Omental fat pad (tissue), 4 donors: Measurements from ENCODE around the gene ATP6V0E2. TPM values are rescaled to one million over a fixed set of nuclear protein-coding genes. Genes with fewer than 3 reads are reported as not detected.

Experiments
- ATAC-seq: fragments of 150-250 bp; one replicate; pipeline ENCODE4 v1.9.1; 2016; ENCODE audit warnings: mild to moderate bottlenecking, moderate library complexity; ENCODE audit not compliant: low FRiP score
- DNase-seq: peaks from one replicate; pipeline ENCODE4 v3.0.0-alpha.2; 2019; ENCODE audit warnings: low spot score
- total RNA-seq, 4 donors: library from RNA; depleted of rRNA; stranded (reverse); fragments of >200 nt; gene quantifications; one replicate each; pipeline ENCODE4 v1.1.0, GENCODE V29; 2016
- TF ChIP-seq, protein P1 (sequence below), 3 donors: fragments of 450-650 bp; IDR thresholded peaks; one replicate each; pipeline ENCODE4 v1.5.1; 2016 to 2017; ENCODE audit warnings: antibody characterized with exemption in 3 of 3, mild to moderate bottlenecking in 3 of 3, moderate library complexity in 2 of 3

ATP6V0E2 gene
- total RNA-seq, 4 donors from 2014 or later: 7.1 to 21.2 (median 11.1) TPM

- DNase-seq (no peak), ATAC-seq (no peak)
- TF ChIP-seq, protein P1, sequence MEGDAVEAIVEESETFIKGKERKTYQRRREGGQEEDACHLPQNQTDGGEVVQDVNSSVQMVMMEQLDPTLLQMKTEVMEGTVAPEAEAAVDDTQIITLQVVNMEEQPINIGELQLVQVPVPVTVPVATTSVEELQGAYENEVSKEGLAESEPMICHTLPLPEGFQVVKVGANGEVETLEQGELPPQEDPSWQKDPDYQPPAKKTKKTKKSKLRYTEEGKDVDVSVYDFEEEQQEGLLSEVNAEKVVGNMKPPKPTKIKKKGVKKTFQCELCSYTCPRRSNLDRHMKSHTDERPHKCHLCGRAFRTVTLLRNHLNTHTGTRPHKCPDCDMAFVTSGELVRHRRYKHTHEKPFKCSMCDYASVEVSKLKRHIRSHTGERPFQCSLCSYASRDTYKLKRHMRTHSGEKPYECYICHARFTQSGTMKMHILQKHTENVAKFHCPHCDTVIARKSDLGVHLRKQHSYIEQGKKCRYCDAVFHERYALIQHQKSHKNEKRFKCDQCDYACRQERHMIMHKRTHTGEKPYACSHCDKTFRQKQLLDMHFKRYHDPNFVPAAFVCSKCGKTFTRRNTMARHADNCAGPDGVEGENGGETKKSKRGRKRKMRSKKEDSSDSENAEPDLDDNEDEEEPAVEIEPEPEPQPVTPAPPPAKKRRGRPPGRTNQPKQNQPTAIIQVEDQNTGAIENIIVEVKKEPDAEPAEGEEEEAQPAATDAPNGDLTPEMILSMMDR (IDR thresholded peaks at IDR 0.05): no peak
Observed at GRCh38 chr7:149833495-149834130, 40.2 kb upstream of the ATP6V0E2 start.

DNA sequence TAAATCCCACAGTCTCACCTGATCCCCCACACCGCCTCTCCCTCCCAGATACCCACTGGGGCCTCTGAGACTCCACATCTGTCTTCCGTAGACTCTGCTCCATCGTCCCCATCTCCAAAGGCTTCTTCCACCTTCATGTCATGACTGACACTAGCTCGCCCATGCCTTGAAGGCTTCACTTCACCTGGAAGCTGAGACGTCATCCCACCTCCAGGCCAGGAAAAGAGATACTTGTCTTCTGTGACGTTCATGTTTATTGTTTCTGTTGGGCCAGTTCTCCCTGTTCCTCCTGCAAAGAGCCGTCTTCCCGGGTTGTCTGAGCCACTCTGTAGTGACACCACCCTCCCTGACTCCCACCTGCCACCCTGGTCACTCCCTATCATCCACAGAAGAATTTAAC is 39.2 kb upstream of the ATP6V0E2 start:
- TF ChIP-seq, protein P1 (IDR thresholded peaks at IDR 0.05): no peak
- ATAC-seq (no peak), DNase-seq (no peak)

DNA sequence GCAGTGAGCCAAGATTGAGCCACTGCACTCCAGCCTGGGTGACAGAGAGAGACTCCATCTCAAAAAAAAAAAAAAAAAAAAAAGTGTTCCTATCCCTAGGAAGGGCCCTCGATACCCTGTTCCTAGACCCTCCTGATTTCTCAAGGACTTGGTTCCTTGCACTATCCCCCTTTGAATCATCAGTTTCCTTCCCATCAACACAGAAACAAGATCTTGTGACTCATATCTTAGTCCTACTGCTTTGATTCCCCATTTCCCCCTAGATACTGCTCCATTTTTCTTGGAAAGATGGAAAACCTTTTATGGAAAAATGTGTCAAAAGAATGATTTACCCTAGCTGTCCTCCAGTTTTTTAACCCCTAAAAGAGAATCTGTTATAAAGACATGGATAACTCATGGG is 37.3 kb upstream of the ATP6V0E2 start:
- ATAC-seq (no peak), DNase-seq (no peak)
- TF ChIP-seq, protein P1 (IDR thresholded peaks at IDR 0.05): no peak

- TF ChIP-seq, protein P1 (IDR thresholded peaks at IDR 0.05): no peak
- ATAC-seq: no peak
- DNase-seq: no peak
Observed at GRCh38 chr7:149837564-149838223, 36.1 kb upstream of the ATP6V0E2 start.

DNA sequence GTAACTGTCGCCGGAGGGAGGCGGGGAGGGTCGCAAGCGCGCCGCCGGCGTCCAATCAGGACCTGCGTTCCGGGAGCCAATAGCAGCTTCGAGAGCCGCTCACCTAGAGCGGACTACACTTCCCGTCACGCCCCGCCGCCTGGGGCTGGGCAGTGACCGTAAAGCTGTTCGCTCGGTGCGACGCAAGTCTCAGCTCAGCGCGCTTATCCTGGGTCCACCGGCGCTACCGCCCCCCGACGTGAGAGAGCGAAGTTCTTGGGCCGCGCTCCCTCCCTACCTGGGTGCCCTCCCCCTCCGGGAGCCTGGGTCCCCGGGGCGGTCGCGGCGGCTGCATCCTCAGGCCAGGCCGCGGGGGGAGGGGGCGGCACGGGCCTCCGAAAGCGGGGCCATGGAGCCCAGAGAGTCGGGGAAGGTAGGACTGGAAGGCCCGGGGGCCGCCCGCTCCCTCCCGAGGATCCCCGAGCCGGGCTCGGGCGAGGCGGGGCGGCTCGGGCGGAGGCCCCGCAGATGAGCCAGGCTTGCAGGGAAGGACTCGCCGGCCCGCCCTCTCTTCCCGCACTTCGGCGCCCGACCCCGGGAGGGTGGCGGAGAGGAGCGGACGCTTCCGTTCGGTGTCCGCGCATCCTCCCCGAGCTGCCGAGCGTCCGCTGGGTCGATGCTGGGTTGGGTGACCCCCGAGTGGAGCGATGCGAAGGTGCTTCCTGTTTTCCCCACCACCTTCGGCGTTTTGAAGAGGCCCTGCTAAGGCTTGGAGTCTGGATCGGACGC is 35.4 kb upstream of the ATP6V0E2 start, which contains the start of gene ZNF862:
Gene ZNF862 (plus strand): TSS at position 152 of the 768 bp plus-strand sequence. CDS start 237 bp downstream, at position 389.
- ATAC-seq (peak; percentile 100), DNase-seq (peak; percentile 91)
- TF ChIP-seq, protein P1 (IDR thresholded peaks at IDR 0.05): no peak

- DNase-seq: no peak
- ATAC-seq: no peak
- TF ChIP-seq, protein P1 (IDR thresholded peaks at IDR 0.05): no peak
Observed at GRCh38 chr7:149838992-149839408, 34.8 kb upstream of the ATP6V0E2 start.
